ENCODE measurements around the gene CRYL1. TPM values are rescaled to one million over a fixed set of nuclear protein-coding genes. Genes with fewer than 3 reads are reported as not detected.

Gene CRYL1

Small RNA genes within 50 kb of the gene (microRNA-seq; reads per million reads assigned to microRNA genes)
- not detected for gene MIR4499
